CD4-positive, alpha-beta T cell treated with Interleukin-4 for 1 hour (primary cell): ENCODE data around the gene POLG2.
A peak's percentile ranks its signal among the peaks of the same experiment; 100 is the strongest.

Source experiments
- DNase-seq, 2 donors: peaks; one replicate each; pipeline ENCODE4 v3.0.0-alpha.2; 2020 to 2022

Gene POLG2

DNA sequence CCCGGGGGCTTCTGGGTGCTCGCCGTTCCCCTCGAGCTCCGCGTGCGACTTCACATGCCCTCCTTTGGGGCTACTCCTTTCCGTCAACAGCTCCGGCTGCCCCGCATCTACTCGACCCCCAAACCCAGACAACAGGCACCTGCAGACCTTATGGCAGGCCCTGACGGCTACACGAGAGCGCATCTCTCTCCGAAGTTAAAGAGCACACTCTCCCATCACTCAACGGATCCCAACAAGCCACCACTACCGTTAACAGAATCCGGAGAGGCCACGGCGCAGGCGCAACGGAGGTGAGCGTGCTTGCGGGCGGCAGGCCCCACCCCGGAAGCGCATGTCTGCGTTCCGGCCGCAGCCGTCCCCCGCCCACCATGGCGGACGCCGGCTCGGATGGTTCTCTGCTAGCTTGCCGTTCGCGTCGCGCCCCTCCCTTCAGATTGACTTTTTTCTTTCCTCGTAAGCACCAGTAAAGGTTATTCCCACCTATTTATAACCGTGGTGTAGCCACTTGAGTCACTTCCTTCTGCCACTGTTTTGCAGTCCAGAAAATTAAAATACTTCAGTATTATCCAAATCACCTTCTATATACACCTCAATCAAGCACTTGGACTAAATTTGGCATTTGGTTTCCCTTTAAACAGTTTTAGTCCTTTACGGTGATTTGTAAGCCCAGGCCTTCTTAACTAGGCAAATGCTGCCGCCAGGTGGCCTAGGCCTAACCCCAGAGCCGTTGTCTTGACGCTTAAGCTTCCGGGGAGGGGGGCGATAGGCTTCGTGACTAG, at the start of gene POLG2:
TSS of gene POLG2 (minus strand) at position 269 of the 779 bp plus-strand sequence. CDS start at position 183, 86 bp downstream.
- DNase-seq, result peak; percentile 96

DNA sequence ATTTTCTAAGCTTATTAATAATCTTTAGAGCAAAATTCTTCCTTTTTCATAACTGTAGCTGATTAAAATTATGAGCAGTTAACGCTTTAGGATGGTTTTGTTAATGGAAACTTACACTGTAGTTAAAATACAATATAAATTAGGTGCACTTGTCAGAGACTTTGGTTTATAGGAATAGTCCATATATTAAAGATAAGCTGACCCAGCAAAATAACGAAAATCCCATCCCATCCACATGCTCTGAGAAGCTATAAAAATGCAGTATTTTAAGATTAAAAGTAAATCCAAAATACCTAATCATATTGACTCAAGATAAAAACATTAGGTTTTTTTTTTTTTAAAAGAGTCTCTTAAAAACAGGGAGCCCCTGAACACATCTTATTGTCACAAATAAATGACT, 47.9 kb upstream of the POLG2 start:
- DNase-seq, result no peak

DNA sequence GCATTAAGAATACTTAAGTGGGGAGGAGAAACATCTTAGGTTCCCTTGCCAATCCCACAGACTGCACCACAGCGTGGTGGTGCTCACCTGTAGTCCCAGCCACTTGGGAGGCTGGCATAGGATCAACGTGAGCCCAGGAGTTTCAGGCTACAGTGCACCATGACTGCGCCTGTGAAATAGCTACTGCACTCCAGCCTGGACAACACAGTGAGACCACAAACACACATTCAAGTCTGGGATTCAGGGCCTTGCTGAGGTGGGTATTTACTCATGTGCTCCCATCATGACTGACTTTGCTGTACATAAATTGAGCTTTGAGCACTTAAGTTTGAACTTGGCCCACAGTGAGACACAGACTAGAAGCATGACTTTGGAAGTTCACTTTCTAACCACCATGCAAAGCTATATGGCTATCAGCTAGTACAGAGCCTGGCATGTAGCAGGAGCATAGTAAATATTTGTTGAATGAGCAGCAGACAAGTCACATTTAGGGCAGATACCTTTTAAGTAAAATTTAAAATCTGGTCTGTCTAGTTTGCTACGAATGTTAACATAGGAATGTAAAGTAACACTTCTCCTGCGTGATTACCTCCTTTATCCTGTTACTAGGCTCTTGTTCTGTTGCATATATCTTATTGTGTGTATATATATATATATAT, 43.4 kb upstream of the POLG2 start:
- DNase-seq, result no peak

DNA sequence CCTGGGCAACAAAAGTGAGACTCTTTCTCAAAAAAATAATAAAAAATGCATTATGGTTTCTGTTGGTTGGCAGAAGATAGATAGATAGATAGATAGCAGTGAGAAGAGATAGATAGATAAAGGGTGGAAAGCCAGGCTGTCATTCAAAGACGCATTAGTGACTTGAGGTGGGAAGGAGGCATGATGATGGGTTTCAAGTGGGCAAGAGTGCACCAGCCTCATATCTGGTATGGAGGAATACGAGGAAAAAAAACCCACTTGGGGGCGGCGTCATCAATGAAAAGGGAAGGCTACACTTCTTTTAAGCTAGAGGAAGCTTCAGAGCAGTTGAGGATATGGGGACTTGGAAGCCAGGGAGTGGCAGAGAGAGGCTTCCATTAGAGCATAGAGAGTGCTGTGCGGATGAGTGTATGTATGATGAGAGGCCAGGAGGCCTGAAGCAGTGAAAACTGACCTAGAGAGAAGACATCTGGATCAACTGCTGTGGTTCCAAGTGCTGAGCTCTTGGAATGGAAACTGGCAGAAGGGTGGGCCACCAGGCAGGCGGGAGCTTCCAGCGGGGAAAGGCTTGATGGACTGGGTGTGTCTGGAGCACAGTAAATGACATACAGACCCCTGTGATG, 41.8 kb upstream of the POLG2 start:
- no peak for DNase-seq

DNA sequence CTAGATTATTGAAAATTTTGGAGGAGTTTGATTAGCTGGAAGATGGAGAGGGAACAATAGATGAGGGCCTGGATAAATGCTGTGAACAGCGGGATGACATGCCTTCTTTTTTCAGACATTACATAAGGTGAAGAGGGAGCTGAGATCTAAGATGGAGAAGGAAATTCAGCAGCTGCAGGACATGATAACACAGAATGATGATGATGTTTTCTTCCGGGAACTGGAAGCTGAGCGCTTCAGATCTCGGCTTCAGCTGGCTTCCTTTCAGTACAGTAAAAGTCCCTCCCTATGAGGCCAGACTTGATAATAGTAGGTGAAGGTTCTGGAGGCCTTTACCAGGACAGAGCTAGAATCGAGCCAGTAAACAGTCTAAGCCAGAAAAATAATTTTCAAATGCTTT, 40.6 kb upstream of the POLG2 start:
- DNase-seq, result no peak

DNA sequence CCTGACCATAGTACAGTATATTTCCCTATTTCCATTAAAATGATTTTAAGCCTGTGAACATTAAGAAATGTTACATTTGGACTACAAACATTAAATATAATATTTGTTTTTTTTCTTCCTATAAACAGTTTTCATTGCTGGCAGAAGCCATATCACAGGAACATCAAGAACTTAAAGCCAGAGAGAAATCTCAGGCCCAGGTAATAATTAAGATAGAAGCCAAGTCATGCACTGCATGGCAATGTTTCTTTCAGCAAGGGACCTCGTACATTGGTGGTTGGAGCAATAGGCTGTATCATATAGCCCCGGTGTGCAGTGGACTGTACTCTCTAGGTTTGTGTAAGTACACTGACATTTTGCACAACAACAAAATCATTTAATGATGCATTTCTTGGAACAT, 40.1 kb upstream of the POLG2 start:
- DNase-seq, result no peak

DNA sequence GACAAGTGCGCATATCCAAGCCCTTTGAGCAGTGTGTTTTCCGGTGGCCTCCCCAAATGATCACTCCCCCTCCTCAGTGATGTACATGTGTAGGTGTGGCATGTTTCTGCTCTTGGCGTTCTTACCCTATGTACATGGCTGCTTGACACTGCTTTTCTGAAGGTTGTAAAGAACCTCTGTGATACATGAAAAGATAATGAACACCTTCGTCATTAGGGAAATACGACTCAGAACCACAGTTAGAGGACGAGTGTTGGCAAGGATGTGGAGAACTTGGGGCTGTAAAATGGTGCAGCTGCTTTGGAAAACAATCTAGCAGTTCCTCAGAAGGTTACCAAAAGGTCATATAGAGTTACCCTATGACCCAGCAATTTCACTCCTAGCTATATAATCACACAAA, 38.5 kb upstream of the POLG2 start:
- DNase-seq, result no peak

DNA sequence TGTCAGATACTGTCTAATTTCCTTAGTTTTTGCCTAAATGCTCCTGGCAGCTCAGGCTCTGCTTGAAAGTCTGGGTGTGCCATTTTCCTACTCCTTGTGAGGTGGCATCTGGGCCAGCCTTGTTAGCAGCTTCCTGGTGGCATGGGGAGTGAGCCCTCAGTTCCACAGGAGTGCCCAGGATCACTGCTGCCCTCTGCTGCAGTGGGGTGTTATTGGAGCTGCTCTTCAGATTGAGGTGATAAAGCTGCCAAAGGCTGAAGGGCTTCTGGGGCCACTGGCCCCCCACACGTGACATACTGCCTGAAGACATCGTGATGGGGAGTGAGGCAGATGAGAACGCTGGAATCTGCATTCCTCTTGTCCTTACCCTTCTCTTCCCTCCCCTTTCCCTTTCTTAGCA, 37.3 kb upstream of the POLG2 start:
- DNase-seq, result no peak

DNA sequence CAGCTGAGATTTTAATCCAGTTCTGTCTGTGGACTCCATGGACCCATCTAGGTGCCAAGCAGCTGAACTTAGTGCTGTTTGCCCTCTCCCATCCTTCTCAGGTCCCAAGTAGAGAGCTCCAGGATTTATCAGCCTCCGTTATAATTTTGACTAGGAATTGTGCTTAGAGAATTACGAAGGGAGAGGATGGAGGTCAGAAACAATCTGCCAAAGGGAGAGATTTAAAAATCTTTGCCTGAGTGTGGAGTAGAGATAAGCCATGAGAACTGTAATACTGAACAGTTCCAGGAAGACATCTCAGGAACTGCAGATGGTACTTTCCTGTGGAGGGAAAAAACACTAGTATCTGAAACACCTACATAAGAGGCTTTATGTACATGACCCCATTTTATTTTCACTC, 36.9 kb upstream of the POLG2 start:
- no peak for DNase-seq

DNA sequence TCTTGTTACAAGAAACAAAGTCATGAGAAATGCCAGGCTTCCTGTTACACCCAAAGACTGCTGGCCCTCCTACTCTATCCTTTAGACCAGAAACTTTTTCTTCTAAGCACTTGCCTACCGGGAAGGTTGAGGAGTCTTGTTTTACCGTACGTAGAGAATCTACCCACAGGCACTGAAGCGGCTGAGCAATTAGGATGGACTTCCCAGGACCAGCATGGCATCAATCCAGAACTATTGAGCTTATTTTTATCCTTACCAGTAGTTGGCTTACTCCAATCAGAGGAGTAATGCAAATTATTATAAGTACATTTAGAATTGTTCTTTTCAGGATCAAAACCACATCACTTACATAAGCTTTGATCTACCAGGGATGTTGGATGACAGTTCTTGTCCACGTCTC, 35.6 kb upstream of the POLG2 start:
- no peak for DNase-seq

DNA sequence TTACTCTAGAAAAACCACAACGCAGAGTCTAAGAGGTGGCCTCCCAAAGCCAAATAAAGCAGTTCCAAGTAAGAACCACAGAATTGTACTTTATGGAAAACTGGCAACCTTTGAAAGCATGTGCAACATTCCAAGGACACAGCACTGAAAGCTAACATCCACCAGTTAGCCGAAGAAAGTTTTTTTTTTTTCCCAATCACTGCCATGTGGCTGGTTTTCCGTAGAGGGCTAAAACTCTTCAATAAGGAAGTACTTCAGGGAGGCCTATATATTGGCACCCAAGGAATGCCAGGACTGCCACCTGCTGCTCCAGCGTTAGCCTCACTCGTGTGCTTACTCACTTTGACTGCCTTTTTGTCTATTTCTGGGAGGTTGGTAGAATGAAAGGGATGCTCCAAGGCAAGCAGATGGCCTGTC, 35.1 kb upstream of the POLG2 start:
- no peak for DNase-seq

DNA sequence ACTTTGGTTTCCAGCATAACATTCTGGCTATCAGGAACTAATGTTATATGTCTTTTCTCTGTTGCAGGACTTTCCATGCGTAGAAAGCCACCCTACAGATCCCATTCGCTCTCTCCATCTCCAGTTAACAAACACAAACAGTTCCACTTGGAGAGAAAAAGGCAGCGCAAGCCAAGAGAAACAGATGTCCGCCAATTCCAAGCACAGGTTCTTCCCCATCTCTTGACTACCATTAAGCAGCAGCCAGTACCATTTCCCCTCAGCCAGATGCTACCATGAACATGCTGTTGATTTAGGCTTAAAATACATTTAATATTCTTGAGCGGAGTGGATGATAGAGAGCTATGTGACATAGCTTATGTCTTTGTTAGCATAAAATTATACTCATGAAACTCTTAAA, 32.4 kb upstream of the POLG2 start:
- no peak for DNase-seq

DNA sequence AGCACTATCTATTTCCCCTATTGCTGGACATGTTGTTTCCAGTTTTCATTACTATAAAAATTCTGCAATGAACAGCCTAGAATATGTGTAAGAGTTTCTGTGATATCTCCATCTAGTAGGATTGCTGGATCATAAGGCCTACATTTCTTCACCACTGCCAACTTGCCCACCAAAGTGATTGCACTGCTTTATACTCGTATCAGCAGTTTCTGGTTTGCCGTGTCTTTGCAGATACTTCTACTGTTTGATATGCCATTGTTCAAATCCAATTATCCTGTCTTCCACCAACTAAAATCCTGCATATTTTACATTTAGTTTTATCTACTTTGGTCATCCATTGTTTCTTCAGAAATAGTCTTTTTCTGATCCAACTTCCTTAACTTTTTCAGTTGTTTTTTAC, 31.1 kb upstream of the POLG2 start:
- DNase-seq, result no peak

DNA sequence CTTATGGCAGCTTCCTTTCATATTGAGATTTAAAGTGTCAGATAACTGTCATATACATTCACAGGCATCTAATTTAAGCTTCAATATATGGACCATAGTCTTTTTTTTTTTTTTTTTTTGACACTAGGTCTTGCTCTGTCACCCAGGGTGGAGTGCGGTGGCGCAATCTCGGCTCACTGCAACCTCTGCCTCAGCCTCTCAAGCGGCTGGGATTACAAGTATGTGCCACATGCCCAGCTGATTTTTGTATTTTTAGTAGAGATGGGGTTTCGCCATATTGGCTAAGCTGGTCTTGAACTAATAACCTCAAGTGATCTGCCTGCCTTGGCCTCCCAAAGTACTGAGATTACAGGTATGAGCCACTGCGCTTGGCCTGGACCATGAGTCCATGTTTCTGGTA, 23.5 kb upstream of the POLG2 start:
- no peak for DNase-seq

DNA sequence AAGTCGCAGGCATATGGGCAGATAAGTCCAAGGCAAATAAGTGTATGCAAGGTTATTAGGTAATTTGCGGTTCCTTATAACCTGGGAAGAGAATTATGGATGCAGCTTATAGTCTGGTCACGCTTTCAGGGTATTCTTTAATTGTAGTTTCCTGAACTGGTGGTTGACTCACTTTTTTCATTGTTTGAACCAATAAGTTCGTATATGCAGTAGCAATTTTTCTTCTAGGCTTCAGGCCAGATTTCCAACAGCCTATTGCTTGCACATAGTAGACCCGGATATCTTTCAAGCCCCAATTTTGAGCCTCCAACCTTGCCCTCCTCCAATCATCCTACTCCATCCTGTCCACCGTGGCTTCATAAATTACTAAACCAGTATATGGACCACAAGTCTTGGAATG, 22.7 kb upstream of the POLG2 start:
- DNase-seq, result no peak

DNA sequence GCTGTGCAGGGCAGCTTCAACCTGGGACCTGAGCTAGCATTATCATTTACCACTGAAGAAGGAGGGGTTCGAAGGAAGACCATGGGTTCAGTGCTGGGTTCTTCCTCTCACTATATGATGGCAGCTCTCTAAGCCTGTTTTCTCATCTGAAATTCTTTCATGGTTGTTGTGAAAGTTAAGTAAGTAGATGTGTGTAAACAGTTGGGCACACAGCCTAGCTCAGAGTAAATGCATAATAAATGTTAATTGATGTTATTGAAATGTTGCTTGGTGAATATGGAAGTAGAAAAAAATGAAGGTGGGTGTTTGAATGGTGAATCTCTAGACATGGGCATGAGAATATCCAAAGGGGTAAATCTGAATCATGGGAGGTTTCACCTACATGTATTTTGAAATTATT, 19.0 kb upstream of the POLG2 start:
- no peak for DNase-seq

DNA sequence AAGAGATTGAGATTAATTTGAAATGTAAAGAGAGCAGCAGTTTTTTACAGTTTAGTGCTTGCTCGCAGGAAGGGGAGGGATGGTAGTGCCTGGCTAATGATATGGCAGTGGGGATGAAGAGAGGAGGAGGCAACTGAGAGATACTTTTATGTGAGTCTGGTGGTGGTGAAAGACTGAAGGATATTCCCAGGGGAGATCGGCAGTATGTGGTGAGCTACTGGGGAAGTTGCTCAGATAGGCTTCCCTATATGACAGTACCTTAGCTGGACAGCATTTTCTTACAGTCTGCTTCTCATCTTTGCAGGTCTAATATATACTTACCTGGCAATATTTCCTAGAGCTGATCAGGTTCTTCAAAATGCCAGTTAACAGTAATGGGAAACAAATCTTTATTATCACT, 18.6 kb upstream of the POLG2 start:
- DNase-seq, result no peak

DNA sequence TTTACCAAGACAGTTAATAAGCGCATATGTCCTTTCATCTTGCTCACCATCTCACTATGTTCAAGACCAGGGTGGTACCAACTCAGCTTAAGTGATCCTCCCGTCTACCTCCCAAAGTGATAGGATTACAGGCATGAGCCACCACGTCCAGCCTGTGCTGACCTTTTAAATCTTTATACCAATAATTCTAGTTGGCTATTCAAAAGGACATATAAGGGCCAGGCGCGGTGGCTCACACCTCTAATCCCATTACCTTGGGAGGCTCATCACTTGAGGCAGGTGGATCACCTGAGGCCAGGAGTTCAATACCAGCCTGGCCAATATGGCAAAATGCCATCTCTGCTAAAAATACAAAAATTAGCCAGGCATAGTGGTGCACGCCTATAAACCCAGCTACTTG, 12.3 kb upstream of the POLG2 start:
- no peak for DNase-seq

DNA sequence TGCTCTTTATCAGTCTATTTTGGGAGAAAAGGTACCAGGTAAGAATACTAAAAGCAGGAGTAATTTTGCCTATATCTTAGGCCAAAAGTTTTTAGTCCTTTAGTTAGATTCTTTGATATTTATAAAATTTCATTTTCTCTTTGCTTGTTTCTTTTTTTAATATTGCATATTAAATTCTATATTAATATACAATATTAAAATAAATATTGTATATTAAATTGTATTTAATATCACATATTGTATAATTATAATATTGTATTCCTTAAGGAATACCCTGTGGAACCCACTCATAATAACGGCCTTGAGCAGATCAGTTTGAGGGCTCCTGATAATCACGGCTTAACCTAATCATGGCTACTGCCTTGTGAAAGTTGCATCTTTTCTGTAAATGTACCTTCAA, 11.8 kb upstream of the POLG2 start:
- no peak for DNase-seq

DNA sequence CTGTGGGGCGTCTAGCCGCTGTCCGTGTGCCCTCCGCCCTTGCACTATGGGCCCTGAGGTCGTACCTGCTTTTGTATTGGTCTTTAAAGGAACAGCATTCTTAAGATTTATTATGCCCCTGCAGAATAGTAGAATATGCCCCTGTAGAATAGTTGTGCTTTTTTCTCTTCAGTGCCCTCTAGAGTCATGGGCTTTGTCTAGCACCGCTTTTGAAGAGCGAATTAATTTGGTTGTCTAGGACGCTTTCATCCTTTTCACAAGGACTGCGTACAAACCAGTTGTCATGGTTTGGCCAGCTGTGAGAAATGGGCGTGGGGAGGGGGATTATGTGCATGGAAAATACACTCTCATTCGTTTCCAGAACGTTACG, 10.5 kb upstream of the POLG2 start:
- DNase-seq, result peak; percentile 51 to 83

DNA sequence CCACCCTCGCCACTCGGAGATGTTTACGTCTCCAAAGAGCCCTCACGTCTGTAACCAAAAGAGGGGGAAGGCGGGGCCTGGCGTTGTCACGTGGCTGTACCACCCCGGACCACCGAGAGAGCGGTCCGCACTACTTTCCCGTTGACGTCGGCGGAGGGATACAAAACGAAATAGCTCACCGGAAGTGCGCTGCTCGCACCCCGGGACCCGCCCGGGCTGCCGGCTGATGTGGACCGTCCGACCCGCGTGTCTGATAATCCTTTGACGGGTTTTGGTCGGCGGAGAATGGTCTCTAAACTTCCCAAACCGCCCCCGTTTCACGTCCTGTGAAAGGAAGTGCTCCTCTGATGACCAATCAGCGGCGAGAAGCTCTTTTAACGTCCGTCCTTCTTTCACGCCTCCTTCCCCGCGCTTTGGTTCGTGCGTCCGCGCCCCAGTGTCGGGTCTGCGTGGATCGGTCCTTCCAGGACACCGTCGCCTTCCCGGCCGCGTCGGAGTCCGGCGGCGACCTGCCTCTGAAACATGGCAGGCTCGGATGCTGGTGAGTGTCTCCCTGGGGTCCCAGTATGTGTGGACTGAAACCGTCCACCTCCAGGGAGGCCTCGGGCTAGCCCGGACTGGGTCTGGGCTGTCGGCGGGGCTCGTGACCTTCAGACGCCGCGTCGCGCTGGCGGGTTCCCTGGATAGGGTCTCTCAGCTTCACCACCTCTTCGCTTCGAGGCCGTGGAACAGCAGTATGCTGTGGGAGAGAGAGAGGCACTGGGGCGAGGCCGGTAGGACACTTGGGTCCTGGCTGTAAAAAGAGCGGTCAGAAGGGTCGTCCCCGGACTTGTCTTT, 9.9 kb upstream of the POLG2 start, which contains the start of gene CEP95:
TSS of gene CEP95 (plus strand) at position 402 of the 837 bp plus-strand sequence. CDS start at position 523, 121 bp downstream.
- peak in 1 of 2 donors; percentile 97 for DNase-seq

DNA sequence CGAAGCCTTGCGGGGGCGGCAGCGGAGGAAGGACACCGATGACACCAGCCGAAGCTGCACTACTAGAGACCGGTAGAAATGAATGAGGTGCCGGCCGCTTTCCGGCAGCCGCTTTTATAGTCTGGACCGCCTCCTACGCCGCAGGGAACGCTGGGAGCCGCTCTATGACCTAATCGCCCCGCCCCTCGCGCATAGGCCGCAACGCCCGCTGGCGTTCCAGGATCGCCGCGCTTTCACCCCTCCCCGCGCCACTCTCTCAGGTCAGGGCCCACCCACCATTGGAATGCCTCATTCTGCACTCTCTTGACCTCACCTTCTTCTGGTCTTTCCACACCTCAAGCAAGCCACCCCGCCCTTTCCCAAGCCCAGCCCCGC, 9.3 kb upstream of the POLG2 start, which contains the start of gene DDX5:
TSS of gene DDX5 (minus strand) at position 89 of the 375 bp plus-strand sequence. CDS start 170 bp downstream, outside the sequence.
- DNase-seq, result peak; percentile 98
